Body of pancreas (tissue), 4 donors: Measurements from ENCODE around the gene NACC1. TPM values are rescaled to one million over a fixed set of nuclear protein-coding genes. Genes with fewer than 3 reads are reported as not detected.
A peak's percentile ranks its signal among the peaks of the same experiment; 100 is the strongest.

Source experiments
- ATAC-seq: fragments of 150-250 bp; one replicate; pipeline ENCODE4 v1.9.1; 2016
- DNase-seq, 4 donors: peaks; one replicate each; pipeline ENCODE4 v3.0.0-alpha.2; 2019
- H3K27ac ChIP-seq, 4 donors: fragments of 200-600 bp; sonication (generic); 1 replicate in 3 of 4; 2 replicates in 1 of 4; pipeline versions ENCODE4 v1.5.1 to v1.6.1; 2016 to 2019; ENCODE audit warnings: mild to moderate bottlenecking in 1 of 4, mixed read lengths in 1 of 4, moderate library complexity in 1 of 4
- H3K27me3 ChIP-seq, 2 donors: fragments of 200-600 bp; sonication (generic); one replicate each; pipeline ENCODE4 v1.6.0; 2016; ENCODE audit warnings: mild to moderate bottlenecking in 1 of 2
- H3K36me3 ChIP-seq, 2 donors: fragments of 200-600 bp; sonication (generic); replicated peaks in 1 of 2; 2 replicates each; pipeline ENCODE4 v1.5.1; 2016; ENCODE audit warnings: low read depth in 2 of 2; ENCODE audit not compliant: insufficient read depth in 1 of 2
- H3K4me1 ChIP-seq: fragments of 200-600 bp; sonication (generic); one replicate; pipeline ENCODE4 v1.6.0; 2016
- H3K4me3 ChIP-seq, 2 donors: fragments of 200-600 bp; sonication (generic); 1 replicate in 1 of 2; 2 replicates in 1 of 2; pipeline ENCODE4 v1.5.1; 2016 to 2019
- H3K9me3 ChIP-seq, 3 donors: fragments of 200-600 bp; sonication (generic); 1 replicate in 2 of 3; 2 replicates in 1 of 3; pipeline ENCODE4 v1.5.1; 2016
- POLR2A ChIP-seq, 3 donors: fragments of 450-650 bp; IDR thresholded peaks; one replicate each; pipeline ENCODE4 v1.6.1; 2016; ENCODE audit warnings: antibody characterized with exemption in 3 of 3, mild to moderate bottlenecking in 2 of 3
- WGBS, 2 donors: methylation state at CpG; one replicate each; pipeline ENCODE4 v1.1.5; 2017; 5-methylcytosine and 5-hydroxymethylcytosine counted together
- intact Hi-C: fragments of 100-400 bp; cut with DNase I; formaldehyde crosslinking; loops from one replicate; pipeline ENCODE4 v1.15.1; 2023
- total RNA-seq, 2 donors: library from RNA; depleted of rRNA; stranded (reverse); fragments of >200 nt; gene quantifications; one replicate each; pipeline ENCODE4 v1.1.0, GENCODE V29; 2016
- TF ChIP-seq, protein P1 (sequence below), 7 experiments: fragments of 450-650 bp in 4 of 7; fragments of 200-600 bp in 3 of 7; sonication (generic) in 3 of 7; IDR thresholded peaks; one replicate each; pipeline ENCODE4 v1.5.1; 2016 to 2019; ENCODE audit warnings: antibody characterized with exemption in 7 of 7

NACC1 gene
- total RNA-seq, 2 donors from 2014 or later: 6.0 to 15.5 TPM

DNA sequence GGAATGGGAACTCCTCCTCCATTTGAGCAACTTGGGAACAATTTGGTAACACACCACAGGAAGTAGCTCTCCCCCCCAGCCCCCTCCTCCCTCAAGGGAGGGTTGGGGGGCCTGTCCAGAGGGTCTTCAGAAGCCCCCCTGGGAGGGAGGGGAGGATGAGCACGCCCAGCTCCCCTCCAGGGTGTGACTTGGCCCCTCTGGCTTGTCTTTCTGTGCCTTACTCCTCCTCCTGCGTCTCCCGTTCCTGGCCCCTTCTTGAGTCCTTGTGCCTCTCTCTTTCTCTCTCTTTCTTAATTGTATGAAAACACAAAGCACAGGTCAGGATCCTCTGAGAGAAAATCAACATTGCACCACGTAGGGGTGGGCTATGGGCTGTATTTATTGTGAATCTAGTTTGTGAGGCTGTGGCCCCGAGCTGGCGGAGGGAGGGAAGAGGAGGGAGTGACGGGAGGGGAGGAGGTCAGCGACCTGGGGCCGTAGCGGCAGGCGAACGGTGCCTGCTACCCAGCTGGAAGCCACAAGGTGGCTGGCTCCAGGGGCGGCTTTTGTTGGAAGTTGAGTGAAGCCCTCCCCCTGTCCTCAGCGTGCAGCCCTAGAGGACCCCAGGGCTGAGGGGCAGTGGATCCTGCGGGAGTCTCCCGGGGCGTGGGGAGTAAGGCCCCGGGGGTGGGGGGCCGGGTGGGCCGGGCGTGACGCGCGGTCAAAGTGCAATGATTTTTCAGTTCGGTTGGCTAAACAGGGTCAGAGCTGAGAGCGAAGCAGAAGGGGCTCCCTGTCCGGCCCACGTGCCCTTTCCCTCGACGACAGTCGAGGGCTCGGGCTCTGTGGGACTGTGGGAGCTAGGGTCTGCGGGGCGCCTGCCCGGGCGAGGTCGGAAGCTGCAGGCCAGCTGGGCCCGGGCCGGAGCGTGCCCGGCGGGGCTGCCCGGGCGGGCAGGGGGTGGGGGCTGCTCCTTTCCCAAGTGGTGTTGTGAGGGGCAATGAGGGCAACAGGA, 21.8 kb upstream of the NACC1 start:
- intact Hi-C loops: loop anchor here (5.0 kb wide), 1 partner anchor 119 kb away; no protein-coding TSS in a partner anchor
- peak overlapping the region in 1 of 4 donors; percentile 78 for H3K27ac ChIP-seq
- no peak for ATAC-seq

DNA sequence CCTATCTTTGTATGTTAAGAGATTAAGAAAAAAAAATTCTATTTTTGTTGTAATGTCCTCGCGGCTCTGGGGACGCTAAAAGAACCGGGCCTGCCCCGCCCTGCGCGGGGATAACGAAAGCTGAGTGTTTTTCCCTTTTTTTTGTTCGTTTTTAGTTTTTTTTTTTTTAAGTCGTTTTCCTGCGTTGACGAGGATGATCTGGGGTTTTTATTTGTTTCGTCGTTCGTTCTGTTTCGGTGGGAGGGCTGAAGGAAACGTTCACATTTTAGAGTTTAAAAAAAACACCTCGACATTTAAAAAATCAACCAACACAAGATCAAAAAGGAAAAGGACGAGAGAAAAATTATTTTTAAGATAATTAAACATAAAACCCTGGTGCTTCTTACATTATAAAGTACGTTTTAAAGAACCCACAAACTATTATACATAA, 21.0 kb upstream of the NACC1 start:
- ATAC-seq (no peak), DNase-seq (no peak)
- Histone ChIP-seq H3K27ac (peak overlapping the region in 1 of 4 donors; percentile 78), H3K4me1 (peaks cover 19% of the 10 kb centered on the region), H3K36me3 (no peaks in the 10 kb centered on the region), H3K9me3 (no peaks in the 10 kb centered on the region), H3K4me3 (no peak overlapping the region), H3K27me3 (peaks cover 0 to 10% of the 10 kb centered on the region in 2 donors)
- intact Hi-C loops: loop anchor here (5.0 kb wide), 1 partner anchor 120 kb away; no protein-coding TSS in a partner anchor
- 27 to 41% methylated on average over 20 of the region's 20 CpGs for WGBS, 2 donors
- TF ChIP-seq, protein P1, sequence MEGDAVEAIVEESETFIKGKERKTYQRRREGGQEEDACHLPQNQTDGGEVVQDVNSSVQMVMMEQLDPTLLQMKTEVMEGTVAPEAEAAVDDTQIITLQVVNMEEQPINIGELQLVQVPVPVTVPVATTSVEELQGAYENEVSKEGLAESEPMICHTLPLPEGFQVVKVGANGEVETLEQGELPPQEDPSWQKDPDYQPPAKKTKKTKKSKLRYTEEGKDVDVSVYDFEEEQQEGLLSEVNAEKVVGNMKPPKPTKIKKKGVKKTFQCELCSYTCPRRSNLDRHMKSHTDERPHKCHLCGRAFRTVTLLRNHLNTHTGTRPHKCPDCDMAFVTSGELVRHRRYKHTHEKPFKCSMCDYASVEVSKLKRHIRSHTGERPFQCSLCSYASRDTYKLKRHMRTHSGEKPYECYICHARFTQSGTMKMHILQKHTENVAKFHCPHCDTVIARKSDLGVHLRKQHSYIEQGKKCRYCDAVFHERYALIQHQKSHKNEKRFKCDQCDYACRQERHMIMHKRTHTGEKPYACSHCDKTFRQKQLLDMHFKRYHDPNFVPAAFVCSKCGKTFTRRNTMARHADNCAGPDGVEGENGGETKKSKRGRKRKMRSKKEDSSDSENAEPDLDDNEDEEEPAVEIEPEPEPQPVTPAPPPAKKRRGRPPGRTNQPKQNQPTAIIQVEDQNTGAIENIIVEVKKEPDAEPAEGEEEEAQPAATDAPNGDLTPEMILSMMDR (IDR thresholded peaks at IDR 0.05): no peak
- TF ChIP-seq POLR2A (IDR thresholded peaks at IDR 0.05): no peak

More for the DNA sequence above, 21.8 kb upstream of the NACC1 start:
- no peak for DNase-seq
- Histone ChIP-seq H3K36me3 (no peaks in the 10 kb centered on the region), H3K4me3 (no peak overlapping the region), H3K27me3 (peaks cover 0 to 10% of the 10 kb centered on the region in 2 donors), H3K4me1 (peaks cover 19% of the 10 kb centered on the region), H3K9me3 (no peaks in the 10 kb centered on the region)
- TF ChIP-seq, protein P1 (IDR thresholded peaks at IDR 0.05): no peak
- no peak for TF ChIP-seq POLR2A (IDR thresholded peaks at IDR 0.05)
- 51 to 70% methylated on average over 32 to 39 of the region's 44 CpGs for WGBS, 2 donors

DNA sequence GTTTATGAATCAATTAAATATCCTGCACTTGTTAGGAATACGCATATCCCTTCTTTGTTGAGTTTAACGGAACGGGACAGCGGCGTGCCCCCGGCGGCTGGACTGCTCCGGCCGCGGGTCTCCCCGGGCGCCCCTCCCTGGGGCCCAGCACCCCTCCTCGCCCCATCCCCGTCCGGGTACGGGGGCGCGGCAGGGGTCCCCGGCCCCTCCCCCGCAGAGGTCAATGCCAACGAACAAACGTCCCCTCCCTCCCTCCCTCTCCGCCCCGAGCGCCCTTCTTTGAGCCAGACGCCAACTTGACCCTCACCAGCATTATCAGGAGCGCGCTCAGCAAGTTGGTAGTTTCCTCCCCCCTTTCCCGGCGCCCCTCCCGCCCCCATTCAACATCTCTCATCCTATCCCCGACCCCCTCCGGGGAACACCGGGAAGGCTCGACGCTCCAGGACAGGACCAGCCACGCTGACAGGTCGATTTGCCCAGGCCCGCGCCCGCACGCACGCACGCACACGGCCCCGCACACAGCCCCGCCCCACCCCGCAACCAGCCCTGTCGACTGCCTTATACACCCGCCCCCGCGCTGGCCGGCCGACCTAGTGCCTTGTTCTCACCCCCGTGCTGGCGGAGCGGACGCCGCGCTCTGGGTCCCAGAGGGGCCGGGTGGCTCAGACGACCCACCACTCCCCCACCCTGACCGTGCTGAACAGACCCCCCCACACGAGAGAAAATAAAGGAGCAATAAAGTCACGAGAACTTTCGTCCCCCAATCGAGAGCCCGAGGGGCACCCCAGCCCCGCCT, 20.4 kb upstream of the NACC1 start:
- no peak overlapping the region for H3K4me3 ChIP-seq
- no peaks in the 10 kb centered on the region for H3K9me3 ChIP-seq
- WGBS, 2 donors: 10 to 24% methylated on average over 25 to 67 of the region's 69 CpGs
- no peaks in the 10 kb centered on the region for H3K36me3 ChIP-seq
- DNase-seq (no peak), ATAC-seq (no peak)
- no peak for TF ChIP-seq POLR2A (IDR thresholded peaks at IDR 0.05)
- TF ChIP-seq, protein P1 (IDR thresholded peaks at IDR 0.05): no peak
- intact Hi-C loops: loop anchor here (5.0 kb wide), 1 partner anchor 120 kb away; no protein-coding TSS in a partner anchor
- peaks cover 24% of the 10 kb centered on the region for H3K4me1 ChIP-seq
- H3K27ac ChIP-seq: peak overlapping the region in 1 of 4 donors; percentile 78
- peaks cover 0 to 10% of the 10 kb centered on the region in 2 donors for H3K27me3 ChIP-seq

DNA sequence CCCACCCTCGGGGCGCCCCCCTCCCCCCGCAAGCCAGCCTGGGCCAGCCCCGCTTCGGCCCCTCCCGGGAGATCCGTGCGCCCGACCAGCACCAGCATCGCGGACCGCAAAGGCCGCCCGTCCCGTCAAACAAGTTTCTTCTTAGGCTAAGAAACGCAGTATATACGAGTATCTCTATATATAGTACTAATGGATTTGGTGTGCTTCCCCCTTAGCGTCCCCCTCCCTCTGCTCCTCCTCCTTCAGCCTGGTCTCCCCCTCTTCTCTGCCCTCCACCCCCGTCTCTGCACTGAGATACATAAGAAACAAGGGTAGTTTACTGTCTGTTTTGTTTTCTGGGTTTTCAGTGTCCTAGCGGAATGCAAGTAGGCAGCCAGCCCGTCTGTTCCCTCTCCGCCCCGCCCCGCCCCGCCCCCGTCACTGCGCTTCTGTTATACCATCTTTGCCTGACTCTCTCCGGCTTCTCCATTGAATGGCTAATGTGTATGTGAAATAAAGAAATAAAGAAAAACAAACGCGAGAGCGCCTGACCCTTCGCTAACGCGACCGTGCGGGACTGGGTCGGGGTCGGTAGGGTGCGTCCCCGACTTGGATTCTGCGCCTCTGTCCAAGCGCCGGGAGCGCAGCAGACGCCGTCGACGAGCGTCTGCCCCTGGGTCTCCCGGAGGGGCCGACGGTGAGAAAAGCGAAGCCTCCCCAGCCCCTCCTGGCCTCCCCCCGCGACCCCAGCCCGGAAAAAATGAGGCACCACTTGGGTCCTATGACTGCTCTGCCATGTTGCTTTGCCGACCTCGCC, 19.6 kb upstream of the NACC1 start:
- Histone ChIP-seq H3K36me3 (no peaks in the 10 kb centered on the region), H3K9me3 (no peaks in the 10 kb centered on the region), H3K4me1 (peaks cover 31% of the 10 kb centered on the region), H3K27me3 (peaks cover 0 to 10% of the 10 kb centered on the region in 2 donors), H3K4me3 (no peak overlapping the region), H3K27ac (peak overlapping the region in 2 of 4 donors; percentile 73 to 78)
- TF ChIP-seq, protein P1 (IDR thresholded peaks at IDR 0.05): no peak
- TF ChIP-seq POLR2A (IDR thresholded peaks at IDR 0.05): no peak
- WGBS, 2 donors: 6 to 9% methylated on average over 36 to 56 of the region's 58 CpGs
- intact Hi-C loops: loop anchor here (5.0 kb wide), 1 partner anchor 121 kb away; no protein-coding TSS in a partner anchor
- no peak for DNase-seq
- no peak for ATAC-seq
